H1 (cell line): ENCODE measurements around the gene JMJD8. TPM values are rescaled to one million over a fixed set of nuclear protein-coding genes. Genes with fewer than 3 reads are reported as not detected.

Experiments
- CTCF ChIA-PET: fragments of 300-600 bp; sonication (Branson Sonifier 250); formaldehyde crosslinking; loops from one replicate; lab custom pipeline; 2021; ENCODE audit not compliant: partially characterized antibody; lab: Charles Lee
- POLR2A ChIA-PET: fragments of 300-600 bp; sonication (Branson Sonifier 250); formaldehyde crosslinking; loops from one replicate; lab custom pipeline; 2021; ENCODE audit warnings: inconsistent platforms; ENCODE audit not compliant: partially characterized antibody; lab: Charles Lee
- DNase-seq, 2 experiments: peaks; one replicate each; pipeline versions ENCODE4 v3.0.0 to v3.0.0-alpha.2; 2010 to 2022; ENCODE audit warnings: low spot score in 2 of 2, low read depth in 1 of 2, mixed read lengths in 1 of 2
- FAIRE-seq: peaks from 2 replicates; lab custom pipeline; 2011; peaks lifted over from hg19 to GRCh38; lab: Jason Lieb, UNC
- H2AFZ ChIP-seq: 2 replicates; pipeline ENCODE4 v1.8.1; 2012; ENCODE audit warnings: low read length, inconsistent platforms
- H2AK5ac ChIP-seq: 2 replicates; pipeline ENCODE4 v1.6.1; 2013; ENCODE audit warnings: low read depth, low read length
- H2BK120ac ChIP-seq: replicated peaks from 2 replicates; pipeline ENCODE3; 2013; ENCODE audit warnings: low read depth, low read length, inconsistent platforms
- H2BK12ac ChIP-seq: 2 replicates; pipeline ENCODE4 v1.6.1; 2013; ENCODE audit warnings: low read depth, low read length
- H2BK15ac ChIP-seq: 2 replicates; pipeline ENCODE4 v1.6.1; 2013; ENCODE audit warnings: low read length
- H2BK20ac ChIP-seq: 2 replicates; pipeline ENCODE4 v1.6.1; 2013; ENCODE audit warnings: low read length
- H2BK5ac ChIP-seq: 2 replicates; pipeline ENCODE4 v1.6.1; 2013; ENCODE audit warnings: low read depth, low read length
- H3K14ac ChIP-seq: 2 replicates; pipeline ENCODE4 v1.6.1; 2013; ENCODE audit warnings: inconsistent platforms; ENCODE audit not compliant: insufficient read length
- H3K18ac ChIP-seq: 2 replicates; pipeline ENCODE4 v1.6.1; 2013; ENCODE audit warnings: low read length; ENCODE audit errors: extremely low read depth
- H3K23ac ChIP-seq: 2 replicates; pipeline ENCODE4 v1.6.1; 2013; ENCODE audit warnings: inconsistent platforms; ENCODE audit not compliant: insufficient read length
- H3K23me2 ChIP-seq: 2 replicates; pipeline ENCODE4 v1.6.1; 2013; ENCODE audit warnings: low read depth, low read length
- H3K27ac ChIP-seq: 2 replicates; pipeline ENCODE4 v1.6.1; 2011; ENCODE audit warnings: low read depth, low read length, inconsistent platforms
- H3K27me3 ChIP-seq, 4 experiments: replicated peaks in 1 of 4; 1 replicate in 1 of 4; 2 replicates in 3 of 4; pipeline versions ENCODE4 v1.6.1 to v1.8.1; 2011 to 2013; ENCODE audit warnings: low read length in 3 of 4, mild to moderate bottlenecking in 3 of 4, inconsistent platforms in 2 of 4, mixed read lengths in 2 of 4, moderate library complexity in 1 of 4; ENCODE audit not compliant: control insufficient read depth in 3 of 4, insufficient read depth in 3 of 4; ENCODE audit errors: extremely low read depth in 1 of 4
- H3K36me3 ChIP-seq, 4 experiments: 2 replicates each; pipeline versions ENCODE4 v1.6.1 to v1.8.1; 2011 to 2013; ENCODE audit warnings: mild to moderate bottlenecking in 4 of 4, low read length in 3 of 4, moderate library complexity in 2 of 4, control low read depth in 1 of 4, inconsistent platforms in 1 of 4; ENCODE audit not compliant: insufficient read depth in 4 of 4, control insufficient read depth in 2 of 4
- H3K4ac ChIP-seq: replicated peaks from 2 replicates; pipeline ENCODE3; 2013; ENCODE audit warnings: low read length, low read depth, mixed read lengths, inconsistent platforms; ENCODE audit not compliant: insufficient read length
- H3K4me1 ChIP-seq, 4 experiments: replicated peaks in 1 of 4; 1 replicate in 1 of 4; 2 replicates in 3 of 4; pipeline versions ENCODE4 v1.6.1 to v1.8.1; 2011 to 2013; ENCODE audit warnings: low read length in 3 of 4, inconsistent platforms in 2 of 4, mixed read lengths in 1 of 4; ENCODE audit not compliant: insufficient read depth in 4 of 4, control insufficient read depth in 3 of 4
- H3K4me2 ChIP-seq, 2 experiments: 2 replicates each; pipeline versions ENCODE4 v1.6.1 to v1.8.1; 2011 to 2013; ENCODE audit warnings: low read depth in 2 of 2, low read length in 2 of 2, control low read depth in 1 of 2, inconsistent platforms in 1 of 2, mild to moderate bottlenecking in 1 of 2; ENCODE audit not compliant: insufficient read depth in 1 of 2
- H3K4me3 ChIP-seq, 4 experiments: fragments of 200-600, 300-600 bp in 1 of 4; sonication (generic), shearing (Covaris generic), sonication (Bioruptor Twin) in 1 of 4; 2 replicates each; pipeline versions ENCODE4 v1.5.1 to v1.8.1; 2011 to 2016; ENCODE audit warnings: low read length in 4 of 4, low read depth in 3 of 4, control low read depth in 2 of 4, inconsistent platforms in 2 of 4, mild to moderate bottlenecking in 2 of 4, mixed read lengths in 1 of 4, moderate library complexity in 1 of 4; ENCODE audit not compliant: insufficient read depth in 2 of 4; ENCODE audit errors: extremely low read depth in 1 of 4
- H3K56ac ChIP-seq: replicated peaks from 2 replicates; pipeline ENCODE3; 2013; ENCODE audit warnings: low read depth, mild to moderate bottlenecking, mixed read lengths, low read length, inconsistent platforms; ENCODE audit not compliant: insufficient read length
- H3K79me1 ChIP-seq: 2 replicates; pipeline ENCODE4 v1.6.1; 2013; ENCODE audit warnings: low read depth, low read length, control low read depth
- H3K79me2 ChIP-seq, 2 experiments: 2 replicates each; pipeline versions ENCODE4 v1.6.1 to v1.8.1; 2012 to 2013; ENCODE audit warnings: low read length in 2 of 2, mild to moderate bottlenecking in 2 of 2, inconsistent platforms in 1 of 2; ENCODE audit not compliant: insufficient read depth in 2 of 2, control insufficient read depth in 1 of 2
- H3K9ac ChIP-seq, 4 experiments: replicated peaks in 1 of 4; 1 replicate in 1 of 4; 2 replicates in 3 of 4; pipeline versions ENCODE4 v1.6.1 to v1.8.1; 2011 to 2013; ENCODE audit warnings: low read depth in 3 of 4, low read length in 3 of 4, control low read depth in 2 of 4, mild to moderate bottlenecking in 2 of 4, moderate library complexity in 2 of 4, inconsistent platforms in 1 of 4; ENCODE audit errors: extremely low read depth in 1 of 4
- H3K9me3 ChIP-seq, 2 experiments: 2 replicates each; pipeline versions ENCODE4 v1.6.1 to v1.8.1; 2012 to 2013; ENCODE audit warnings: mild to moderate bottlenecking in 2 of 2, moderate library complexity in 2 of 2, control low read depth in 1 of 2, inconsistent platforms in 1 of 2, low read depth in 1 of 2, low read length in 1 of 2, mixed read lengths in 1 of 2; ENCODE audit not compliant: insufficient read depth in 2 of 2
- H4K20me1 ChIP-seq, 2 experiments: replicated peaks in 1 of 2; 2 replicates each; pipeline versions ENCODE3 to v1.8.1; 2011 to 2013; ENCODE audit warnings: inconsistent platforms in 2 of 2, low read length in 2 of 2, mild to moderate bottlenecking in 1 of 2; ENCODE audit not compliant: insufficient read depth in 2 of 2, control insufficient read depth in 1 of 2
- H4K5ac ChIP-seq: 2 replicates; pipeline ENCODE4 v1.6.1; 2013; ENCODE audit warnings: low read length, low read depth, mixed read lengths, inconsistent platforms; ENCODE audit not compliant: insufficient read length
- H4K8ac ChIP-seq: 2 replicates; pipeline ENCODE4 v1.8.0; 2013; ENCODE audit warnings: mild to moderate bottlenecking, moderate library complexity, low read length, inconsistent platforms; ENCODE audit not compliant: insufficient read depth; ENCODE audit errors: extremely low read depth
- H4K91ac ChIP-seq: replicated peaks from 2 replicates; pipeline ENCODE3; 2013; ENCODE audit warnings: low read length, mixed read lengths, inconsistent platforms; ENCODE audit not compliant: insufficient read length
- ATF3 ChIP-seq: IDR thresholded peaks from 2 replicates; pipeline ENCODE4 v1.6.1; 2011; ENCODE audit warnings: low read depth, mild to moderate bottlenecking, low read length; ENCODE audit not compliant: insufficient read depth
- JUN ChIP-seq: IDR thresholded peaks from 2 replicates; pipeline ENCODE4 v1.6.1; 2011; ENCODE audit warnings: low read depth, mild to moderate bottlenecking, improper control_type of control experiment, low read length
- KDM5A ChIP-seq: fragments of 200-600 bp; IDR thresholded peaks from 2 replicates; pipeline ENCODE4 v1.7.1; 2012; ENCODE audit warnings: mild to moderate bottlenecking, low read length, inconsistent platforms, mixed read lengths
- POLR2AphosphoS5 ChIP-seq: IDR thresholded peaks from 2 replicates; pipeline ENCODE4 v1.6.1; 2011; ENCODE audit warnings: low read depth, low read length
- RAD21 ChIP-seq, 2 experiments: IDR thresholded peaks in 1 of 2; conservative IDR thresholded peaks in 1 of 2; 2 replicates each; pipeline ENCODE4 v1.6.1; 2011; ENCODE audit warnings: low read depth in 2 of 2, low read length in 2 of 2, improper control_type of control experiment in 1 of 2, inconsistent platforms in 1 of 2, mild to moderate bottlenecking in 1 of 2, moderate library complexity in 1 of 2
- SIN3A ChIP-seq, 2 experiments: IDR thresholded peaks in 1 of 2; conservative IDR thresholded peaks in 1 of 2; 2 replicates each; pipeline ENCODE4 v1.6.1; 2011 to 2012; ENCODE audit warnings: low read length in 2 of 2, improper control_type of control experiment in 1 of 2, low read depth in 1 of 2, mild to moderate bottlenecking in 1 of 2
- SP2 ChIP-seq: IDR thresholded peaks from 2 replicates; pipeline ENCODE4 v1.6.1; 2012; ENCODE audit warnings: mild to moderate bottlenecking, low read length, inconsistent platforms
- SRF ChIP-seq: IDR thresholded peaks from 2 replicates; pipeline ENCODE4 v1.6.1; 2011; ENCODE audit warnings: mild to moderate bottlenecking, low read depth, low read length, moderate library complexity
- TBP ChIP-seq: IDR thresholded peaks from 2 replicates; pipeline ENCODE4 v1.6.1; 2011; ENCODE audit warnings: low read depth, low read length, improper control_type of control experiment
- WGBS, 2 experiments: shearing (Covaris generic) in 1 of 2; methylation state at CpG; one replicate each; pipeline versions ENCODE4 v1.1.6 to v1.1.7; 2013 to 2015; ENCODE audit warnings: low lambda C conversion rate in 2 of 2, mixed read lengths in 2 of 2, inconsistent platforms in 1 of 2, low coverage in 1 of 2, missing lambda C conversion rate in 1 of 2; ENCODE audit not compliant: insufficient replicate concordance in 2 of 2, insufficient coverage in 1 of 2, insufficient read length in 1 of 2; ENCODE audit errors: extremely low coverage in 1 of 2, missing lambda C conversion rate in 1 of 2; 5-methylcytosine and 5-hydroxymethylcytosine counted together
- polyA plus RNA-seq, 7 experiments: library from polyadenylated mRNA; depleted of rRNA in 3 of 7; stranded (reverse) in 5 of 7; unstranded in 2 of 7; fragments of >200 nt in 5 of 7; fragments of 200-250 nt in 2 of 7; gene quantifications; 1 replicate in 5 of 7; 2 replicates in 1 of 7; 4 replicates in 1 of 7; pipeline versions ENCODE4 v1.2.1 to v1.2.3, GENCODE V29; 2011 to 2013; ENCODE audit warnings: missing spikeins in 2 of 7, mixed read lengths in 2 of 7
- total RNA-seq: library from RNA; stranded (reverse); fragmentation: NEBNext Ultra II Directional; extraction: Animal tissue kit (Norgen Biotek cat#: 25700); gene quantifications from 2 replicates; pipeline ENCODE4 v1.2.1, GENCODE V29; 2021

The JMJD8 gene
- total and polyA plus RNA-seq, 2 of the 8 experiments (the other 6 are each of a cell fraction or from before 2014, with no cell fraction given): 46.4 to 87.4 TPM

DNA sequence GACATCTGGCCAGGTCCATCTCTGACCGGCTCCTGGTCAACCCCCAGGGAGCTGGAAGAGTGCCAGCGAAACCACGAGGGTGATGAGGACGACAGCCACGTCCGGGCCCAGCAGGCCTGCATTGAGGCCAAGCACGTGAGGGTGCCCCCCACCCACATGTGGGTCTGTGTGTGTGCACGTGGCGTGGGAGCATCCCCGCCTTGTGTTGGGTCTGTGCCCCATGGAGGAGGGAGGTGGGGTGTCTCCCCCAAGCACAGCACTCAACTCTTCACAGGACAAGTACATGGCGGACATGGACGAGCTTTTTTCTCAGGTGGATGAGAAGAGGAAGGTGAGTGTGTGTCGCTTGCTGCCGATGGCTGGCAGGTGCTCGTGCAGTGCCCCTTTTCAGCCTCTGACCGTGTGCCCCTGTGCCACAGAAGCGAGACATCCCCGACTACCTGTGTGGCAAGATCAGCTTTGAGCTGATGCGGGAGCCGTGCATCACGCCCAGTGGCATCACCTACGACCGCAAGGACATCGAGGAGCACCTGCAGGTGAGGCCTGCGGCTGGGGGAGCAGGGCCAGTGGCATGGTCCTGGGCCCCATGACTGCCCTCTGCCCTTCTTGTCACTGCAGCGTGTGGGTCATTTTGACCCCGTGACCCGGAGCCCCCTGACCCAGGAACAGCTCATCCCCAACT, 2.2 kb downstream of the JMJD8 start:
- no peak overlapping the region; the same call in 1 of the 2 replicates for H2BK5ac ChIP-seq
- no peak overlapping the region for H3K14ac ChIP-seq
- peak overlapping the region; percentile 65; the same call in 1 of the 2 replicates for H4K8ac ChIP-seq
- no peak overlapping the region for H4K5ac ChIP-seq
- H3K9me3 ChIP-seq: no peaks in the 10 kb centered on the region
- H4K20me1 ChIP-seq: peaks cover 4 to 32% of the 10 kb centered on the region in 2 experiments
- H3K4ac ChIP-seq: no peak overlapping the region
- H3K27me3 ChIP-seq: no peaks in the 10 kb centered on the region
- peaks cover 13% of the 10 kb centered on the region; the same call in 1 of the 2 replicates for H3K23me2 ChIP-seq
- peak overlapping the region in 1 of 4 experiments; percentile 89; a peak in 1 of 8 replicates for H3K4me3 ChIP-seq
- ChIA-PET POLR2A (interaction anchor here (0.7 to 13.3 kb wide), 18 partner anchors 8 to 299 kb away, joined by 3 to 214 read pairs (median 6); partner anchors contain the start of genes ANTKMT, CCDC78, GNG13 and HAGHL), CTCF (interaction anchor here (0.6 to 1.9 kb wide), 18 partner anchors 9 to 781 kb away, joined by 3 to 8 read pairs (median 3); partner anchors contain the start of genes MCRIP2 and WDR24)
- peak overlapping the region; percentile 74; a peak in 3 of 4 replicates for H3K4me2 ChIP-seq
- H2BK15ac ChIP-seq: no peak overlapping the region
- H3K27ac ChIP-seq: no peak overlapping the region
- H3K56ac ChIP-seq: no peak overlapping the region
- 92% methylated on average over 28 of the region's 28 CpGs; no CpG with 5 or more reads in 1 of the 2 experiments for WGBS, 2 experiments
- no peak overlapping the region for H2AFZ ChIP-seq
- no peak overlapping the region for H2BK20ac ChIP-seq
- peaks cover 0 to 12% of the 10 kb centered on the region in 2 experiments; a peak in 1 of 4 replicates for H3K79me2 ChIP-seq
- peaks cover 6% of the 10 kb centered on the region; the same call in 1 of the 2 replicates for H3K79me1 ChIP-seq
- FAIRE-seq: no peak
- no peak overlapping the region for H2BK12ac ChIP-seq
- no peak overlapping the region for H3K18ac ChIP-seq
- H2AK5ac ChIP-seq: no peak overlapping the region
- H3K23ac ChIP-seq: no peak overlapping the region
- no peak overlapping the region for H3K9ac ChIP-seq
- TF ChIP-seq POLR2AphosphoS5 (no peak; the same call in 1 of the 2 replicates), SP2 (no peak), TBP (no peak), JUN (no peak), SIN3A (conservative IDR thresholded peaks at IDR 0.05 in 1 of 2, IDR thresholded peaks at IDR 0.05 in 1 of 2; ENCODE audit: low read depth in 1 of 2, low read length in 2 of 2) (no peak), RAD21 (IDR thresholded peaks at IDR 0.05 in 1 of 2, conservative IDR thresholded peaks at IDR 0.05 in 1 of 2; ENCODE audit: low read depth in 2 of 2, low read length in 2 of 2) (no peak), KDM5A (no peak), ATF3 (no peak), SRF (no peak)
- TF ChIP-seq, all 59 proteins: peak for 0
- no peak overlapping the region for H2BK120ac ChIP-seq
- DNase-seq: no peak
- H3K4me1 ChIP-seq: peaks cover 0 to 26% (median 21%) of the 10 kb centered on the region in 4 experiments; a peak in 6 of 7 replicates
- H3K36me3 ChIP-seq: peaks cover 4 to 27% (median 13%) of the 10 kb centered on the region in 4 experiments; a peak in 7 of 8 replicates
- H4K91ac ChIP-seq: no peak overlapping the region
